H9 (cell line): ENCODE measurements around the gene IGSF10. TPM values are rescaled to one million over a fixed set of nuclear protein-coding genes. Genes with fewer than 3 reads are reported as not detected.

Experiments
- DNase-seq: peaks from one replicate; pipeline ENCODE4 v3.0.0-alpha.2; 2017
- H2AFZ ChIP-seq: one replicate; pipeline ENCODE4 v1.6.1; 2013; ENCODE audit warnings: mild to moderate bottlenecking, low read length, control low read depth, moderate library complexity
- H2AK5ac ChIP-seq: 2 replicates; pipeline ENCODE4 v1.6.1; 2013; ENCODE audit warnings: low read length, control low read depth, mixed read lengths; ENCODE audit not compliant: insufficient read length
- H2BK120ac ChIP-seq: one replicate; pipeline ENCODE4 v1.6.1; 2013; ENCODE audit warnings: low read depth, mild to moderate bottlenecking, low read length, control low read depth, inconsistent platforms; ENCODE audit not compliant: poor library complexity, severe bottlenecking
- H2BK12ac ChIP-seq: 2 replicates; pipeline ENCODE4 v1.6.1; 2013; ENCODE audit warnings: low read length, control low read depth, mixed read lengths, low read depth; ENCODE audit not compliant: insufficient read length
- H2BK15ac ChIP-seq: 2 replicates; pipeline ENCODE4 v1.6.1; 2013; ENCODE audit warnings: low read depth, low read length, control low read depth
- H2BK20ac ChIP-seq: one replicate; pipeline ENCODE4 v1.6.1; 2013; ENCODE audit warnings: low read depth, mild to moderate bottlenecking, low read length, control low read depth, inconsistent platforms; ENCODE audit not compliant: poor library complexity, severe bottlenecking
- H2BK5ac ChIP-seq: 2 replicates; pipeline ENCODE4 v1.6.1; 2013; ENCODE audit warnings: low read length, control low read depth, mixed read lengths; ENCODE audit not compliant: insufficient read length
- H3K14ac ChIP-seq: 2 replicates; pipeline ENCODE4 v1.6.1; 2013; ENCODE audit warnings: low read length, control low read depth; ENCODE audit not compliant: insufficient read depth
- H3K18ac ChIP-seq: 2 replicates; pipeline ENCODE4 v1.6.1; 2013; ENCODE audit warnings: low read depth, mild to moderate bottlenecking, mixed read lengths, low read length, control low read depth; ENCODE audit not compliant: insufficient read length
- H3K23ac ChIP-seq: 2 replicates; pipeline ENCODE4 v1.6.1; 2013; ENCODE audit warnings: low read length, control low read depth, mixed read lengths, low read depth; ENCODE audit not compliant: insufficient read length
- H3K23me2 ChIP-seq: 2 replicates; pipeline ENCODE4 v1.6.1; 2013; ENCODE audit warnings: low read depth, mild to moderate bottlenecking, mixed read lengths, low read length, control low read depth; ENCODE audit not compliant: insufficient read length, poor library complexity, severe bottlenecking
- H3K27ac ChIP-seq: 2 replicates; pipeline ENCODE4 v1.5.1; 2013; ENCODE audit warnings: low read length, control low read depth, mixed read lengths, low read depth; ENCODE audit not compliant: insufficient read length
- H3K27me3 ChIP-seq: 2 replicates; pipeline ENCODE4 v1.6.1; 2013; ENCODE audit warnings: low read length, control low read depth, inconsistent platforms; ENCODE audit not compliant: insufficient read depth
- H3K4ac ChIP-seq: 2 replicates; pipeline ENCODE4 v1.6.1; 2013; ENCODE audit warnings: low read depth, mild to moderate bottlenecking, control low read depth, inconsistent platforms, low read length, moderate library complexity
- H3K4me1 ChIP-seq: 2 replicates; pipeline ENCODE4 v1.6.1; 2013; ENCODE audit warnings: low read length, control low read depth, inconsistent platforms; ENCODE audit not compliant: insufficient read depth
- H3K4me2 ChIP-seq: 2 replicates; pipeline ENCODE4 v1.6.1; 2013; ENCODE audit warnings: low read length, control low read depth, mixed read lengths; ENCODE audit not compliant: insufficient read length, insufficient read depth
- H3K56ac ChIP-seq: 2 replicates; pipeline ENCODE4 v1.6.1; 2013; ENCODE audit warnings: low read depth, mild to moderate bottlenecking, mixed read lengths, low read length, control low read depth; ENCODE audit not compliant: insufficient read length
- H3K79me1 ChIP-seq: 2 replicates; pipeline ENCODE4 v1.6.1; 2013; ENCODE audit warnings: low read depth, mild to moderate bottlenecking, moderate library complexity, low read length, control low read depth, inconsistent platforms; ENCODE audit not compliant: insufficient read depth, poor library complexity, severe bottlenecking
- H3K79me2 ChIP-seq: 2 replicates; pipeline ENCODE4 v1.6.1; 2013; ENCODE audit warnings: low read length, control low read depth, inconsistent platforms; ENCODE audit not compliant: insufficient read depth
- H3K9ac ChIP-seq: 2 replicates; pipeline ENCODE4 v1.6.1; 2013; ENCODE audit warnings: low read length, control low read depth, mixed read lengths; ENCODE audit not compliant: insufficient read length; ENCODE audit errors: extremely low read depth
- H3K9me3 ChIP-seq: one replicate; pipeline ENCODE4 v1.6.1; 2013; ENCODE audit warnings: low read depth, low read length, inconsistent platforms; ENCODE audit not compliant: control insufficient read depth
- H3T11ph ChIP-seq: one replicate; pipeline ENCODE4 v1.6.1; 2013; ENCODE audit warnings: mild to moderate bottlenecking, low read length, control low read depth, inconsistent platforms
- H4K20me1 ChIP-seq: one replicate; pipeline ENCODE4 v1.6.1; 2013; ENCODE audit not compliant: control insufficient read depth, insufficient read length, insufficient read depth
- H4K5ac ChIP-seq: 2 replicates; pipeline ENCODE4 v1.6.1; 2013; ENCODE audit warnings: low read depth, mild to moderate bottlenecking, mixed read lengths, low read length, control low read depth; ENCODE audit not compliant: insufficient read length
- H4K8ac ChIP-seq: replicated peaks from 2 replicates; pipeline ENCODE4 v1.6.1; 2013; ENCODE audit warnings: low read length, control low read depth, mixed read lengths, low read depth; ENCODE audit not compliant: insufficient read length
- H4K91ac ChIP-seq: 2 replicates; pipeline ENCODE4 v1.6.1; 2013; ENCODE audit warnings: low read depth, mild to moderate bottlenecking, moderate library complexity, mixed read lengths, low read length, control low read depth; ENCODE audit not compliant: insufficient read length
- H3K27ac Mint-ChIP-seq, 3 experiments: 2 replicates in 2 of 3; 3 replicates in 1 of 3; pipeline ENCODE4 v1.8.0; 2020 to 2021; ENCODE audit warnings: mixed read lengths in 3 of 3, mild to moderate bottlenecking in 1 of 3, moderate library complexity in 1 of 3
- H3K27me3 Mint-ChIP-seq: 2 replicates; pipeline ENCODE4 v1.8.0; 2021; ENCODE audit warnings: low read depth, mild to moderate bottlenecking, moderate library complexity, mixed read lengths
- H3K36me3 Mint-ChIP-seq, 3 experiments: 2 replicates in 2 of 3; 3 replicates in 1 of 3; pipeline ENCODE4 v1.8.0; 2020 to 2021; ENCODE audit warnings: low read depth in 3 of 3, mixed read lengths in 3 of 3; ENCODE audit not compliant: insufficient read depth in 1 of 3
- H3K4me1 Mint-ChIP-seq, 2 experiments: 2 replicates each; pipeline ENCODE4 v1.8.0; 2020; ENCODE audit warnings: mixed read lengths in 2 of 2
- H3K4me3 Mint-ChIP-seq, 2 experiments: 2 replicates in 1 of 2; 3 replicates in 1 of 2; pipeline ENCODE4 v1.8.0; 2020 to 2021; ENCODE audit warnings: mild to moderate bottlenecking in 2 of 2, mixed read lengths in 2 of 2, moderate library complexity in 1 of 2
- H3K9me3 Mint-ChIP-seq, 2 experiments: 2 replicates in 1 of 2; 3 replicates in 1 of 2; pipeline ENCODE4 v1.8.0; 2020; ENCODE audit warnings: mild to moderate bottlenecking in 2 of 2, mixed read lengths in 2 of 2, moderate library complexity in 1 of 2
- CTCF ChIP-seq: fragments of 200-600 bp; sonication (generic); conservative IDR thresholded peaks from 3 replicates; pipeline ENCODE4 v1.8.0; 2021; ENCODE audit warnings: antibody characterized with exemption, mild to moderate bottlenecking
- WGBS: extraction: QIAGEN DNeasy Blood & Tissue Kit; methylation state at CpG from one replicate; pipeline ENCODE4 v1.1.7; 2013; ENCODE audit warnings: missing lambda C conversion rate, low lambda C conversion rate, mixed read lengths; ENCODE audit not compliant: insufficient read length; ENCODE audit errors: extremely low coverage; 5-methylcytosine and 5-hydroxymethylcytosine counted together
- total RNA-seq: library from RNA; stranded (reverse); gene quantifications from 2 replicates; pipeline ENCODE4 v1.2.1, GENCODE V29; 2021

IGSF10 gene
- total RNA-seq, 1 experiment from 2014 or later = 0.20 TPM

GRCh38 chr3:151421938-151422337, 38.9 kb downstream of the IGSF10 start:
- Histone ChIP-seq H2BK15ac (no peak overlapping the region), H2AFZ (no peak overlapping the region), H4K8ac (no peak overlapping the region), H3K79me1 (no peaks in the 10 kb centered on the region), H3K18ac (no peak overlapping the region), H3K23ac (no peak overlapping the region), H2BK5ac (no peak overlapping the region), H3K27ac (no peak overlapping the region), H4K91ac (no peak overlapping the region), H2BK20ac (no peak overlapping the region), H2BK120ac (no peak overlapping the region), H3K27me3 (no peaks in the 10 kb centered on the region), H3K23me2 (no peaks in the 10 kb centered on the region), H3K4me1 (peaks cover 8% of the 10 kb centered on the region; the same call in 1 of the 2 replicates), H4K20me1 (no peaks in the 10 kb centered on the region), H2AK5ac (no peak overlapping the region), H3K14ac (no peak overlapping the region), H3K9me3 (no peaks in the 10 kb centered on the region), H2BK12ac (no peak overlapping the region), H3K79me2 (no peaks in the 10 kb centered on the region), H3K9ac (no peak overlapping the region), H3K4me2 (no peak overlapping the region), H3K56ac (no peak overlapping the region), H3K4ac (no peak overlapping the region), H3T11ph (no peak overlapping the region), H4K5ac (no peak overlapping the region)
- Mint-ChIP-seq H3K27ac (no peak overlapping the region), H3K36me3 (peaks cover 0 to 9% (median 5%) of the 10 kb centered on the region in 3 experiments; a peak in 3 of 7 replicates), H3K4me3 (no peak overlapping the region), H3K27me3 (no peaks in the 10 kb centered on the region; the same call in 1 of the 2 replicates), H3K9me3 (no peaks in the 10 kb centered on the region), H3K4me1 (peaks cover 18 to 19% of the 10 kb centered on the region in 2 experiments)
- TF ChIP-seq CTCF = peak; percentile 42; the same call in 1 of the 3 replicates
- DNase-seq = no peak
- WGBS = no CpG with 5 or more reads among the region's 4 CpGs
